Measurements from ENCODE around the gene ZNF662. TPM values are rescaled to one million over a fixed set of nuclear protein-coding genes. Genes with fewer than 3 reads are reported as not detected.

Gene ZNF662
- total and polyA plus RNA-seq, 2 of the 8 experiments (the other 6 are each of a cell fraction or from before 2014, with no cell fraction given), result 0.03 TPM; not detected in 1

DNA sequence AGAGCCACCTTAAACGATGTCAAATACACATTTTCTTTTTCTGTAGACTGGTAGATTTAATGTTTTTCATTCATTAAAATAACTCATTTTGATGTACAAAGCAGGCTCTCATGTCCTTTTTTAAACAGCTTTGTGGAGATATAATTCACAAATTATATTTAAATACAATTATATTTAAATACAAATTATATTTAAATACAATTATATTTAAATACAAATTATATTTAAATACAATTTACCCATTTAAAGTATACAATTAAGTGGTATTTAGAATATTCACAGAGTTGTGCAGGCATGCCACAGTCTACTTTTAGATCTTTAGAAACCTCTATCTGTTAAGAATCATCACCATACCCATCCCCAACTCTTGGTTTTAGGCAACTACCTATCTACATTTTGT, 36.8 kb downstream of the ZNF662 start (continued):
- TF ChIP-seq FOSL1 (IDR thresholded peaks at IDR 0.05; ENCODE audit: insufficient read depth, low read depth, low read length), result no peak
